HEK293 (cell line): Measurements from ENCODE around the gene SYCE1.

Experiments
- BCL11B ChIP-seq: fragments of 450-650 bp; formaldehyde crosslinking; IDR thresholded peaks from 2 replicates; pipeline ENCODE4 v1.5.1; 2016; ENCODE audit warnings: low read depth, missing biosample characterization, missing genetic modification characterization
- EGR2 ChIP-seq: fragments of 450-650 bp; formaldehyde crosslinking; IDR thresholded peaks from 2 replicates; pipeline ENCODE4 v1.5.1; 2016; ENCODE audit warnings: low read depth, missing biosample characterization, missing genetic modification characterization
- GFI1B ChIP-seq: fragments of 450-650 bp; formaldehyde crosslinking; IDR thresholded peaks from 2 replicates; pipeline ENCODE4 v1.5.1; 2016; ENCODE audit warnings: missing biosample characterization, missing genetic modification characterization
- GLIS1 ChIP-seq: fragments of 450-650 bp; formaldehyde crosslinking; IDR thresholded peaks from 2 replicates; pipeline ENCODE4 v1.5.1; 2016; ENCODE audit warnings: missing biosample characterization, missing genetic modification characterization
- IKZF3 ChIP-seq: fragments of 450-650 bp; IDR thresholded peaks from 2 replicates; pipeline ENCODE4 v1.5.0; 2018; ENCODE audit warnings: missing biosample characterization, mild to moderate bottlenecking, missing genetic modification characterization, moderate library complexity
- KLF1 ChIP-seq: fragments of 450-650 bp; formaldehyde crosslinking; IDR thresholded peaks from 2 replicates; pipeline ENCODE4 v1.5.1; 2016; ENCODE audit warnings: missing biosample characterization, missing genetic modification characterization
- PRDM4 ChIP-seq: fragments of 450-650 bp; formaldehyde crosslinking; IDR thresholded peaks from 2 replicates; pipeline ENCODE4 v1.5.1; 2017; ENCODE audit warnings: missing biosample characterization, missing genetic modification characterization
- SCRT1 ChIP-seq: fragments of 450-650 bp; formaldehyde crosslinking; IDR thresholded peaks from 2 replicates; pipeline ENCODE4 v1.5.1; 2016; ENCODE audit warnings: missing biosample characterization, missing genetic modification characterization, borderline replicate concordance
- SP3 ChIP-seq: fragments of 450-650 bp; formaldehyde crosslinking; IDR thresholded peaks from 2 replicates; pipeline ENCODE4 v1.5.1; 2016; ENCODE audit warnings: missing biosample characterization, missing genetic modification characterization
- TRIM28 ChIP-seq: IDR thresholded peaks from 2 replicates; pipeline ENCODE4 v1.6.1; 2011; ENCODE audit warnings: low read length, control low read depth, borderline replicate concordance
- WT1 ChIP-seq: fragments of 450-650 bp; formaldehyde crosslinking; IDR thresholded peaks from 2 replicates; pipeline ENCODE4 v1.5.1; 2016; ENCODE audit warnings: missing biosample characterization, missing genetic modification characterization
- ZBTB10 ChIP-seq: fragments of 450-650 bp; formaldehyde crosslinking; IDR thresholded peaks from 2 replicates; pipeline ENCODE4 v1.5.1; 2016; ENCODE audit warnings: missing biosample characterization, missing genetic modification characterization
- ZBTB6 ChIP-seq: fragments of 450-650 bp; formaldehyde crosslinking; IDR thresholded peaks from 2 replicates; pipeline ENCODE4 v1.5.1; 2017; ENCODE audit warnings: missing biosample characterization, missing genetic modification characterization
- ZBTB8A ChIP-seq: fragments of 450-650 bp; formaldehyde crosslinking; IDR thresholded peaks from 2 replicates; pipeline ENCODE4 v1.5.1; 2016; ENCODE audit warnings: missing biosample characterization, missing genetic modification characterization
- ZEB2 ChIP-seq: fragments of 450-650 bp; formaldehyde crosslinking; IDR thresholded peaks from 2 replicates; pipeline ENCODE4 v1.5.1; 2016; ENCODE audit warnings: missing biosample characterization, missing genetic modification characterization
- ZFP69B ChIP-seq: fragments of 450-650 bp; formaldehyde crosslinking; IDR thresholded peaks from 2 replicates; pipeline ENCODE4 v1.5.1; 2016; ENCODE audit warnings: missing biosample characterization, missing genetic modification characterization
- ZIC2 ChIP-seq: fragments of 450-650 bp; formaldehyde crosslinking; IDR thresholded peaks from 2 replicates; pipeline ENCODE4 v1.5.1; 2016; ENCODE audit warnings: missing biosample characterization, missing genetic modification characterization
- ZNF121 ChIP-seq: fragments of 450-650 bp; formaldehyde crosslinking; IDR thresholded peaks from 2 replicates; pipeline ENCODE4 v1.5.1; 2016; ENCODE audit warnings: missing biosample characterization, missing genetic modification characterization
- ZNF146 ChIP-seq: fragments of 450-650 bp; formaldehyde crosslinking; IDR thresholded peaks from 2 replicates; pipeline ENCODE4 v1.5.1; 2016; ENCODE audit warnings: missing biosample characterization, missing genetic modification characterization
- ZNF174 ChIP-seq: fragments of 450-650 bp; formaldehyde crosslinking; IDR thresholded peaks from 2 replicates; pipeline ENCODE4 v1.5.0; 2017; ENCODE audit warnings: missing biosample characterization, mild to moderate bottlenecking, missing genetic modification characterization
- ZNF175 ChIP-seq: fragments of 450-650 bp; formaldehyde crosslinking; IDR thresholded peaks from 2 replicates; pipeline ENCODE4 v1.5.1; 2016; ENCODE audit warnings: missing biosample characterization, missing genetic modification characterization
- ZNF324 ChIP-seq: fragments of 450-650 bp; formaldehyde crosslinking; IDR thresholded peaks from 2 replicates; pipeline ENCODE4 v1.5.1; 2016; ENCODE audit warnings: missing biosample characterization, missing genetic modification characterization
- ZNF391 ChIP-seq: fragments of 450-650 bp; formaldehyde crosslinking; IDR thresholded peaks from 2 replicates; pipeline ENCODE4 v1.5.1; 2016; ENCODE audit warnings: low read depth, missing biosample characterization, missing genetic modification characterization, borderline replicate concordance
- ZNF544 ChIP-seq: fragments of 450-650 bp; formaldehyde crosslinking; IDR thresholded peaks from 2 replicates; pipeline ENCODE4 v1.5.0; 2017; ENCODE audit warnings: missing biosample characterization, missing genetic modification characterization
- ZNF585B ChIP-seq: fragments of 450-650 bp; formaldehyde crosslinking; IDR thresholded peaks from 2 replicates; pipeline ENCODE4 v1.5.1; 2016; ENCODE audit warnings: missing biosample characterization, missing genetic modification characterization
- ZNF654 ChIP-seq: fragments of 450-650 bp; formaldehyde crosslinking; IDR thresholded peaks from 2 replicates; pipeline ENCODE4 v1.5.1; 2016; ENCODE audit warnings: low read depth, missing biosample characterization, missing genetic modification characterization
- ZNF701 ChIP-seq: fragments of 450-650 bp; formaldehyde crosslinking; IDR thresholded peaks from 2 replicates; pipeline ENCODE4 v1.5.1; 2016; ENCODE audit warnings: missing biosample characterization, missing genetic modification characterization
- ZNF76 ChIP-seq: fragments of 450-650 bp; formaldehyde crosslinking; IDR thresholded peaks from 2 replicates; pipeline ENCODE4; 2016; ENCODE audit warnings: low read depth, missing biosample characterization, missing genetic modification characterization, borderline replicate concordance
- ZNF777 ChIP-seq: fragments of 450-650 bp; formaldehyde crosslinking; IDR thresholded peaks from 2 replicates; pipeline ENCODE4 v1.5.1; 2017; ENCODE audit warnings: missing biosample characterization, missing genetic modification characterization, borderline replicate concordance
- ZNF791 ChIP-seq: fragments of 450-650 bp; formaldehyde crosslinking; IDR thresholded peaks from 2 replicates; pipeline ENCODE4 v1.5.1; 2016; ENCODE audit warnings: missing biosample characterization, missing genetic modification characterization
- ZNF830 ChIP-seq: fragments of 450-650 bp; IDR thresholded peaks from 2 replicates; pipeline ENCODE4 v1.5.0; 2018; ENCODE audit warnings: missing biosample characterization, missing genetic modification characterization, low read depth, mild to moderate bottlenecking, moderate library complexity
- ZNF843 ChIP-seq: fragments of 450-650 bp; formaldehyde crosslinking; IDR thresholded peaks from 2 replicates; pipeline ENCODE4 v1.5.1; 2016; ENCODE audit warnings: missing biosample characterization, missing genetic modification characterization
- ZSCAN16 ChIP-seq: fragments of 450-650 bp; formaldehyde crosslinking; IDR thresholded peaks from 2 replicates; pipeline ENCODE4 v1.5.1; 2016; ENCODE audit warnings: missing biosample characterization, missing genetic modification characterization
- TF ChIP-seq, protein P1 (sequence below): IDR thresholded peaks from 2 replicates; pipeline ENCODE4 v1.6.1; 2011; ENCODE audit warnings: mild to moderate bottlenecking, low read depth, low read length, borderline replicate concordance

The SYCE1 gene

GRCh38 chr10:133520193-133520738 lies 45.1 kb downstream of the SYCE1 start (continued):
- no peak for TF ChIP-seq ZNF146
- TF ChIP-seq EGR2 (tag by site-specific recombination) = no peak
- no peak for TF ChIP-seq ZNF585B (tag by site-specific recombination)
- no peak for TF ChIP-seq TRIM28
- TF ChIP-seq ZSCAN16 (tag by site-specific recombination) = no peak
- TF ChIP-seq ZNF174 (tag by site-specific recombination) = no peak
- TF ChIP-seq ZNF391 (tag by site-specific recombination) = no peak
- TF ChIP-seq GFI1B (tag by site-specific recombination) = no peak
- TF ChIP-seq WT1 (tag by site-specific recombination) = peak; percentile 52
- peak; percentile 39; the same call in 1 of the 2 replicates for TF ChIP-seq ZFP69B (tag by site-specific recombination)
- TF ChIP-seq ZNF121 (tag by site-specific recombination) = no peak
- TF ChIP-seq, protein P1, sequence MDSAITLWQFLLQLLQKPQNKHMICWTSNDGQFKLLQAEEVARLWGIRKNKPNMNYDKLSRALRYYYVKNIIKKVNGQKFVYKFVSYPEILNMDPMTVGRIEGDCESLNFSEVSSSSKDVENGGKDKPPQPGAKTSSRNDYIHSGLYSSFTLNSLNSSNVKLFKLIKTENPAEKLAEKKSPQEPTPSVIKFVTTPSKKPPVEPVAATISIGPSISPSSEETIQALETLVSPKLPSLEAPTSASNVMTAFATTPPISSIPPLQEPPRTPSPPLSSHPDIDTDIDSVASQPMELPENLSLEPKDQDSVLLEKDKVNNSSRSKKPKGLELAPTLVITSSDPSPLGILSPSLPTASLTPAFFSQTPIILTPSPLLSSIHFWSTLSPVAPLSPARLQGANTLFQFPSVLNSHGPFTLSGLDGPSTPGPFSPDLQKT = no peak
- TF ChIP-seq IKZF3 (tag by site-specific recombination) = no peak
- TF ChIP-seq ZNF791 (tag by site-specific recombination) = no peak
- no peak for TF ChIP-seq ZNF843
- TF ChIP-seq ZBTB10 = peak; percentile 94
- TF ChIP-seq ZIC2 (tag by site-specific recombination) = peak; percentile 71
- TF ChIP-seq ZNF701 (tag by site-specific recombination) = no peak
- peak; percentile 48; the same call in 1 of the 2 replicates for TF ChIP-seq ZBTB6 (tag by site-specific recombination)
- TF ChIP-seq ZNF76 (tag by site-specific recombination) = 0 out of 2 replicates have a peak, but pooled peaks have one; percentile 34
- no peak for TF ChIP-seq SCRT1 (tag by site-specific recombination)
- 0 out of 2 replicates have a peak, but pooled peaks have one; percentile 34 for TF ChIP-seq ZNF777 (tag by site-specific recombination)
- TF ChIP-seq ZNF654 (tag by site-specific recombination) = peak; percentile 31
- peak; percentile 73 for TF ChIP-seq GLIS1 (tag by site-specific recombination)
- TF ChIP-seq ZBTB8A (tag by site-specific recombination) = peak; percentile 95
- peak; percentile 30 for TF ChIP-seq SP3 (tag by site-specific recombination)
- peak; percentile 89 for TF ChIP-seq PRDM4
- no peak for TF ChIP-seq ZNF544
- TF ChIP-seq ZNF830 = no peak
- TF ChIP-seq ZEB2 = peak; percentile 49
- TF ChIP-seq ZNF175 (tag by site-specific recombination) = no peak
- no peak for TF ChIP-seq BCL11B (tag by site-specific recombination)
- TF ChIP-seq KLF1 (tag by site-specific recombination) = peak; percentile 30; the same call in 1 of the 2 replicates
- TF ChIP-seq ZNF324 (tag by site-specific recombination) = peak; percentile 83; the same call in 1 of the 2 replicates
